SK-N-SH (cell line): ENCODE data around the gene CACNA1F. TPM values are rescaled to one million over a fixed set of nuclear protein-coding genes. Genes with fewer than 3 reads are reported as not detected.

Source experiments
- CTCF ChIA-PET: fragments of 300-600, 350-600 bp; formaldehyde crosslinking; extraction: SDS; loops from one replicate; lab custom pipeline; 2021; lab: Yijun Ruan, JAX
- POLR2A ChIA-PET: fragments of 350-600 bp; sonication (Branson Sonifier 250); formaldehyde crosslinking; extraction: SDS; loops from one replicate; lab custom pipeline; 2020; ENCODE audit warnings: antibody characterized with exemption, inconsistent platforms; lab: Yijun Ruan, JAX
- DNase-seq: peaks from one replicate; pipeline ENCODE4 v3.0.0; 2012
- H2AFZ ChIP-seq: fragments of 200-600 bp; sonication (generic); 2 replicates; pipeline ENCODE4 v1.8.1; 2016; ENCODE audit warnings: antibody characterized with exemption, mild to moderate bottlenecking, low read depth
- H3F3A ChIP-seq: fragments of 200-600 bp; sonication (generic); replicated peaks from 2 replicates; pipeline ENCODE3; 2016; ENCODE audit warnings: antibody characterized with exemption, mild to moderate bottlenecking; ENCODE audit not compliant: insufficient read depth
- H3K27ac ChIP-seq, 2 experiments: fragments of 200-500 bp in 1 of 2; fragments of 200-600 bp in 1 of 2; sonication (Bioruptor generic) in 1 of 2; sonication (generic), shearing (Covaris generic) in 1 of 2; 2 replicates each; pipeline versions ENCODE4 v1.5.1 to v1.6.1; 2014 to 2016; ENCODE audit warnings: low read depth in 2 of 2, inconsistent platforms in 1 of 2, low read length in 1 of 2, mild to moderate bottlenecking in 1 of 2, mixed read lengths in 1 of 2
- H3K27me3 ChIP-seq: fragments of 200-600 bp; sonication (generic), shearing (Covaris generic); 2 replicates; pipeline ENCODE4 v1.6.1; 2016; ENCODE audit warnings: mixed run types; ENCODE audit not compliant: insufficient read depth
- H3K36me3 ChIP-seq, 2 experiments: fragments of 200-500 bp in 1 of 2; fragments of 200-600 bp in 1 of 2; sonication (Bioruptor generic) in 1 of 2; sonication (generic) in 1 of 2; replicated peaks in 1 of 2; 2 replicates each; pipeline versions ENCODE3 to v1.5.1; 2014 to 2016; ENCODE audit warnings: low read length in 1 of 2, mild to moderate bottlenecking in 1 of 2; ENCODE audit not compliant: insufficient read depth in 2 of 2, control insufficient read depth in 1 of 2
- H3K4me1 ChIP-seq, 2 experiments: fragments of 200-500 bp in 1 of 2; fragments of 200-600 bp in 1 of 2; sonication (Bioruptor generic) in 1 of 2; sonication (generic), shearing (Covaris generic) in 1 of 2; 2 replicates each; pipeline versions ENCODE4 v1.5.1 to v1.6.1; 2014 to 2016; ENCODE audit warnings: low read depth in 1 of 2, low read length in 1 of 2, mixed run types in 1 of 2; ENCODE audit not compliant: insufficient read depth in 2 of 2, control insufficient read depth in 1 of 2
- H3K4me2 ChIP-seq: fragments of 200-600 bp; sonication (generic), shearing (Covaris generic); 2 replicates; pipeline ENCODE4 v1.6.1; 2017; ENCODE audit warnings: mixed run types
- H3K4me3 ChIP-seq, 2 experiments: fragments of 200-500 bp in 1 of 2; fragments of 200-600 bp in 1 of 2; sonication (Bioruptor generic) in 1 of 2; sonication (generic), shearing (Covaris generic) in 1 of 2; 2 replicates each; pipeline versions ENCODE4 v1.5.1 to v1.8.1; 2014 to 2016; ENCODE audit warnings: low read depth in 2 of 2, inconsistent platforms in 1 of 2, low read length in 1 of 2, mild to moderate bottlenecking in 1 of 2, mixed read lengths in 1 of 2, moderate library complexity in 1 of 2
- H3K79me2 ChIP-seq: fragments of 200-600 bp; sonication (generic); 2 replicates; pipeline ENCODE4 v1.8.1; 2017; ENCODE audit warnings: mild to moderate bottlenecking; ENCODE audit not compliant: insufficient read depth
- H3K9ac ChIP-seq: fragments of 200-600 bp; sonication (generic); 2 replicates; pipeline ENCODE4 v1.6.1; 2017; ENCODE audit warnings: mixed run types
- H3K9me2 ChIP-seq: fragments of 200-600 bp; sonication (generic); 2 replicates; pipeline ENCODE4 v1.6.1; 2017; ENCODE audit warnings: mixed run types
- H3K9me3 ChIP-seq: fragments of 200-600 bp; sonication (generic); 2 replicates; pipeline ENCODE4 v1.6.1; 2017; ENCODE audit warnings: mixed run types, mild to moderate bottlenecking, moderate library complexity
- H4K20me1 ChIP-seq: fragments of 200-600 bp; sonication (generic); 2 replicates; pipeline ENCODE4 v1.6.1; 2017; ENCODE audit warnings: mild to moderate bottlenecking, mixed run types; ENCODE audit not compliant: insufficient read depth
- EP300 ChIP-seq, 2 experiments: IDR thresholded peaks; 2 replicates each; pipeline versions ENCODE4 v1.4.0 to v1.6.1; 2012; ENCODE audit warnings: borderline replicate concordance in 1 of 2, low read depth in 1 of 2, low read length in 1 of 2
- FOXJ3 ChIP-seq: sonication (generic); formaldehyde crosslinking; IDR thresholded peaks from 2 replicates; pipeline ENCODE4 v1.5.1; 2020; ENCODE audit warnings: mild to moderate bottlenecking, missing genetic modification reagents
- FOXM1 ChIP-seq: IDR thresholded peaks from 2 replicates; pipeline ENCODE4 v1.4.0; 2012; ENCODE audit warnings: low read depth, mild to moderate bottlenecking
- GATA2 ChIP-seq: sonication (generic); formaldehyde crosslinking; IDR thresholded peaks from 2 replicates; pipeline ENCODE4 v1.5.0; 2020; ENCODE audit warnings: mild to moderate bottlenecking, missing genetic modification reagents
- MEF2A ChIP-seq: IDR thresholded peaks from 2 replicates; pipeline ENCODE4 v1.4.0; 2012; ENCODE audit warnings: low read depth, borderline replicate concordance
- MXI1 ChIP-seq: IDR thresholded peaks from 2 replicates; pipeline ENCODE4 v1.6.1; 2012; ENCODE audit warnings: mild to moderate bottlenecking, low read depth, low read length, improper control_type of control experiment
- PBX3 ChIP-seq: IDR thresholded peaks from 2 replicates; pipeline ENCODE4; 2012
- POLR2AphosphoS5 ChIP-seq: IDR thresholded peaks from 2 replicates; pipeline ENCODE4 v1.6.1; 2012; ENCODE audit warnings: low read depth, low read length
- RAD21 ChIP-seq: IDR thresholded peaks from 2 replicates; pipeline ENCODE4 v1.6.1; 2012; ENCODE audit warnings: mild to moderate bottlenecking, low read length
- RXRA ChIP-seq: IDR thresholded peaks from 2 replicates; pipeline ENCODE4 v1.4.0; 2012; ENCODE audit warnings: low read depth, mild to moderate bottlenecking, borderline replicate concordance
- SMC3 ChIP-seq: IDR thresholded peaks from 2 replicates; pipeline ENCODE4 v1.6.1; 2012; ENCODE audit warnings: low read depth, low read length, improper control_type of control experiment
- TCF12 ChIP-seq: IDR thresholded peaks from 2 replicates; pipeline ENCODE4 v1.4.0; 2012
- TEAD4 ChIP-seq: IDR thresholded peaks from 2 replicates; pipeline ENCODE4 v1.4.0; 2012; ENCODE audit warnings: mild to moderate bottlenecking, borderline replicate concordance; ENCODE audit not compliant: insufficient read depth
- USF1 ChIP-seq: IDR thresholded peaks from 2 replicates; pipeline ENCODE4 v1.4.0; 2012; ENCODE audit warnings: low read depth, borderline replicate concordance
- YY1 ChIP-seq: IDR thresholded peaks from 2 replicates; pipeline ENCODE4 v1.4.0; 2012; ENCODE audit warnings: low read depth, mild to moderate bottlenecking
- ZBTB33 ChIP-seq: IDR thresholded peaks from 2 replicates; pipeline ENCODE4 v1.4.0; 2012; ENCODE audit warnings: low read depth, borderline replicate concordance
- WGBS: methylation state at CpG from one replicate; pipeline ENCODE4 v1.1.6; 2017; ENCODE audit warnings: low lambda C conversion rate; 5-methylcytosine and 5-hydroxymethylcytosine counted together
- polyA plus RNA-seq, 3 experiments: library from polyadenylated mRNA; depleted of rRNA; stranded (reverse); fragments of >200 nt; gene quantifications; 2 replicates each; pipeline ENCODE4 v1.2.3, GENCODE V29; 2012
- TF ChIP-seq, protein P1 (sequence below): IDR thresholded peaks from 2 replicates; pipeline ENCODE4 v1.6.1; 2012; ENCODE audit warnings: mild to moderate bottlenecking, low read depth, low read length, moderate library complexity

Gene CACNA1F
- polyA plus RNA-seq, 1 of the 3 experiments (the other 2 are of a cell fraction): not detected

GRCh38 chrX:49268702-49269009, 35.5 kb upstream of the CACNA1F start:
- ChIA-PET POLR2A (interaction anchor here (0.7 to 1.3 kb wide), 3 partner anchors 12 to 195 kb away, joined by 3 read pairs; partner anchors contain the start of genes CCDC22 and PRAF2), CTCF (interaction anchor here (0.7 kb wide), 1 partner anchor 105 kb away, joined by 3 read pairs; no protein-coding TSS in a partner anchor)
- 4% methylated on average over 4 of the region's 4 CpGs for WGBS
- no peak for DNase-seq
- Histone ChIP-seq H3K9me3 (no peaks in the 10 kb centered on the region), H3K27ac (peak overlapping the region; percentile 39 to 79; a peak in 3 of 4 replicates), H3K4me3 (peak overlapping the region; percentile 57 to 64), H3K36me3 (no peaks in the 10 kb centered on the region), H3K27me3 (peaks cover 4% of the 10 kb centered on the region; the same call in 1 of the 2 replicates), H2AFZ (peak overlapping the region; percentile 82), H3K4me2 (peak overlapping the region; percentile 59), H3K9me2 (no peaks in the 10 kb centered on the region), H4K20me1 (peaks cover 3% of the 10 kb centered on the region; the same call in 1 of the 2 replicates), H3K9ac (peak overlapping the region; percentile 36), H3K4me1 (peaks cover 0 to 23% of the 10 kb centered on the region in 2 experiments; a peak in 1 of 4 replicates), H3K79me2 (peaks cover 24% of the 10 kb centered on the region; the same call in 1 of the 2 replicates), H3F3A (no peaks in the 10 kb centered on the region)
- no peak for TF ChIP-seq MXI1
- no peak for TF ChIP-seq ZBTB33
- TF ChIP-seq TEAD4: no peak
- no peak for TF ChIP-seq GATA2
- TF ChIP-seq YY1: 0 out of 2 replicates have a peak, but pooled peaks have one; percentile 76

DNA sequence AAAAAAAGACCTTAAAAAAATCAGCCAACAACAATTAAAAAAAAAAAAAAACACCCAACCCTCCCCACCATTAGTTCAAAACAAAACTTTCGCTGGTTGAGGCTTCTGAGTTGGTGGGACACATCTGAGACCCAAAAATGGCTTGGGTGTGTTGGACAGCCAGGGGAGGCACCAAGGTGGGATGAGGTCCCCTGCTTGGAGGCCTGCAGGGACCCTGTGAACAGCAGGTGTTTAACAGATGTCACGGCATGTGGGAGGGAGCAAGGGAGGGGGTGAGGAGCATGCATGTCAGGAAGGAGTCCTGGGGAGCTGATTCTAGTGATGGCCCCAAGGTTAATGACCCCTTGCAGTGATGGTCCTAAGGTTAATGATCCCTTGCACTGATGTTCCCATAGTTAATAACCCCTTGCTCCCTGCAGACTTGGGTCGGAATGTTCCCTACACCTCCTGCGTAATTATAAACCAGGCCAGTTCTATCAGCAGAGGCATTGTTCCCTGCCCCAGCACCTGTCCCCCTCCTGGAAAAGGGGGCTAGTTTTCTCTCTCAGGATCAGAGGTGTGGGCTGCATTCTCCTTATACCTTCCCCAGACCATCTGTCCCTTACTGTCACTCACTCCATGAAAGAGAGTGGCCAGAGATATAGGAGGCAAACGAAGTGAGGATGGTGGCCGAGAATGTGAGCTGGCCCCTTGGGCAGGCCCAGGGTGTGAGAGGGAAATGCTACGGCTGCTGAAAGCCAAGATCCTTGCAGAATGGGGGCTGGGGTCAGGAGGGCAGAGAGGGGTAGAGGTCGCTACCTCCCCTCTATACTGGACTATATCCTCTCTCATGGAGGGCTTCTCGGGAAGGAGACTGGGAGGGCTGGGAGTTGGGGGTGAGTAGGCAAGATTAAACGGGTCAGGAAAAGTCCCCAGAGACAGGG, 33.6 kb upstream of the CACNA1F start:
- WGBS: 42% methylated on average over 10 of the region's 10 CpGs
- CTCF ChIA-PET: interaction anchor here (1.5 kb wide), 1 partner anchor 74 kb away, joined by 4 read pairs; no protein-coding TSS in a partner anchor
- Histone ChIP-seq H3K9me3 (no peaks in the 10 kb centered on the region), H3K36me3 (no peaks in the 10 kb centered on the region), H3K27ac (no peak overlapping the region), H3K4me3 (no peak overlapping the region), H3K4me2 (no peak overlapping the region), H2AFZ (no peak overlapping the region), H4K20me1 (no peaks in the 10 kb centered on the region), H3K9me2 (no peaks in the 10 kb centered on the region), H3F3A (no peaks in the 10 kb centered on the region), H3K9ac (no peak overlapping the region), H3K79me2 (peaks cover 15% of the 10 kb centered on the region; the same call in 1 of the 2 replicates), H3K27me3 (peaks cover 4% of the 10 kb centered on the region; the same call in 1 of the 2 replicates), H3K4me1 (peaks cover 0 to 16% of the 10 kb centered on the region in 2 experiments; a peak in 1 of 4 replicates)
- TF ChIP-seq MEF2A: no peak
- TF ChIP-seq RAD21: no peak
- TF ChIP-seq GATA2: no peak
- no peak for TF ChIP-seq RXRA
- no peak for TF ChIP-seq PBX3
- TF ChIP-seq FOXM1: no peak
- TF ChIP-seq POLR2AphosphoS5: no peak
- TF ChIP-seq, protein P1, sequence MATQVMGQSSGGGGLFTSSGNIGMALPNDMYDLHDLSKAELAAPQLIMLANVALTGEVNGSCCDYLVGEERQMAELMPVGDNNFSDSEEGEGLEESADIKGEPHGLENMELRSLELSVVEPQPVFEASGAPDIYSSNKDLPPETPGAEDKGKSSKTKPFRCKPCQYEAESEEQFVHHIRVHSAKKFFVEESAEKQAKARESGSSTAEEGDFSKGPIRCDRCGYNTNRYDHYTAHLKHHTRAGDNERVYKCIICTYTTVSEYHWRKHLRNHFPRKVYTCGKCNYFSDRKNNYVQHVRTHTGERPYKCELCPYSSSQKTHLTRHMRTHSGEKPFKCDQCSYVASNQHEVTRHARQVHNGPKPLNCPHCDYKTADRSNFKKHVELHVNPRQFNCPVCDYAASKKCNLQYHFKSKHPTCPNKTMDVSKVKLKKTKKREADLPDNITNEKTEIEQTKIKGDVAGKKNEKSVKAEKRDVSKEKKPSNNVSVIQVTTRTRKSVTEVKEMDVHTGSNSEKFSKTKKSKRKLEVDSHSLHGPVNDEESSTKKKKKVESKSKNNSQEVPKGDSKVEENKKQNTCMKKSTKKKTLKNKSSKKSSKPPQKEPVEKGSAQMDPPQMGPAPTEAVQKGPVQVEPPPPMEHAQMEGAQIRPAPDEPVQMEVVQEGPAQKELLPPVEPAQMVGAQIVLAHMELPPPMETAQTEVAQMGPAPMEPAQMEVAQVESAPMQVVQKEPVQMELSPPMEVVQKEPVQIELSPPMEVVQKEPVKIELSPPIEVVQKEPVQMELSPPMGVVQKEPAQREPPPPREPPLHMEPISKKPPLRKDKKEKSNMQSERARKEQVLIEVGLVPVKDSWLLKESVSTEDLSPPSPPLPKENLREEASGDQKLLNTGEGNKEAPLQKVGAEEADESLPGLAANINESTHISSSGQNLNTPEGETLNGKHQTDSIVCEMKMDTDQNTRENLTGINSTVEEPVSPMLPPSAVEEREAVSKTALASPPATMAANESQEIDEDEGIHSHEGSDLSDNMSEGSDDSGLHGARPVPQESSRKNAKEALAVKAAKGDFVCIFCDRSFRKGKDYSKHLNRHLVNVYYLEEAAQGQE: no peak
- TF ChIP-seq USF1: no peak
- TF ChIP-seq SMC3: no peak
- no peak for TF ChIP-seq FOXJ3 (CRISPR knock-in tag)
- no peak for TF ChIP-seq TEAD4
- no peak for TF ChIP-seq EP300 (IDR thresholded peaks at IDR 0.05; ENCODE audit: borderline replicate concordance in 1 of 2, low read depth in 1 of 2, low read length in 1 of 2)
- no peak for TF ChIP-seq TCF12
- no peak for DNase-seq
- POLR2A ChIA-PET: no interaction called here
